Right atrium auricular region (tissue), 2 donors: ENCODE data around the gene CAMK1D. TPM values are rescaled to one million over a fixed set of nuclear protein-coding genes. Genes with fewer than 3 reads are reported as not detected.

Experiments used
- DNase-seq: peaks from one replicate; pipeline ENCODE4 v3.0.0-alpha.2; 2019; ENCODE audit warnings: low spot score
- H3K27ac ChIP-seq, 2 donors: fragments of 200-600 bp; sonication (generic); 1 replicate in 1 of 2; 2 replicates in 1 of 2; pipeline ENCODE4 v1.5.1; 2016 to 2019
- H3K27me3 ChIP-seq, 2 donors: fragments of 200-600 bp; sonication (generic); one replicate each; pipeline versions ENCODE4 v1.5.1 to v1.6.0; 2017 to 2019
- H3K36me3 ChIP-seq: fragments of 200-600 bp; sonication (generic); one replicate; pipeline ENCODE4 v1.5.1; 2016
- H3K4me1 ChIP-seq, 2 donors: fragments of 200-600 bp; sonication (generic); one replicate each; pipeline versions ENCODE4 v1.5.1 to v1.6.0; 2017 to 2019
- H3K4me3 ChIP-seq, 2 donors: fragments of 200-600 bp; sonication (generic); 1 replicate in 1 of 2; 2 replicates in 1 of 2; pipeline ENCODE4 v1.5.1; 2017 to 2019; ENCODE audit warnings: mild to moderate bottlenecking in 1 of 2, moderate library complexity in 1 of 2
- H3K9me3 ChIP-seq, 2 donors: fragments of 200-600 bp; sonication (generic); one replicate each; pipeline ENCODE4 v1.5.1; 2019
- total RNA-seq, 2 donors: library from RNA; depleted of rRNA; stranded (reverse); fragments of >200 nt; gene quantifications; one replicate each; pipeline ENCODE4 v1.1.0, GENCODE V29; 2016
- TF ChIP-seq, protein P1 (sequence below), 2 donors: fragments of 200-600 bp; sonication (generic); IDR thresholded peaks; one replicate each; pipeline ENCODE4 v1.5.1; 2019; ENCODE audit warnings: antibody characterized with exemption in 2 of 2

CAMK1D gene
- total RNA-seq, 2 donors from 2014 or later = 24.5 to 27.2 TPM

DNA sequence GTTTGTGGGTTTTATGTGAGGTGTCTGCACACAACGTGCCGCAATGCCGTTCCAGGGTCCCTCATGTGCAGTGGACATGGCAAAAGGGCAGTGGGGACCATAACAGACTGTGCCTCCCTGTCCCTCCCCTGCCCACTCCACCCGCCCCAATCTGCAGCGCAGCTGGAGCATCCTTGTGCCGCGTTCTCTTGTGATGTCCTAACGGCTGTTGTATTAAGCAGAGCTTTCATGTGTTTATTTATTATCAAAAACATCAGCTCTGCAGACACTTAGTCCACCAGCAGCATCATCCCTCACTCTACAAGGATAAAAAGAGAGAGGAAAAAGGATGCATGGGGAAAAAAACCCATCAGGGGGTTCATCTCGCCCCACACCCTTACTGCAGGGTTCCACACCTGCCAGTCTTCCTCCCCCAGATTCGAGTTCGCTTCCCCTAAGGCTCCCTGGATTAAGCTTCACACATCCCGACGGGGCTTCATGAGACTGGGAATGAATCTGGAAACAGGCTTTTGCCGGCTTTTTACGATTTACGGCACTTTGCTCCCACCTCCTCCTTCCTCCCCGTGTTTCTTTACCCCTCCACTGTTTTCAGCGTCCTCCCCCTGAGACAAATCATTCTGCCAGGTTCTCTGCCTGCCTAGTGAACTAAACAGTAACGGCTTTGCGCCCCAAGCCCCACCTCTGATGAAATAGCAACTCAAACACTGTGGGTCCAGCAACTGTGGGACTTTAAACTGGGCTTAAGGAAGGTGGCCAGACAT is 301.4 kb downstream of the CAMK1D start:
- TF ChIP-seq, protein P1, sequence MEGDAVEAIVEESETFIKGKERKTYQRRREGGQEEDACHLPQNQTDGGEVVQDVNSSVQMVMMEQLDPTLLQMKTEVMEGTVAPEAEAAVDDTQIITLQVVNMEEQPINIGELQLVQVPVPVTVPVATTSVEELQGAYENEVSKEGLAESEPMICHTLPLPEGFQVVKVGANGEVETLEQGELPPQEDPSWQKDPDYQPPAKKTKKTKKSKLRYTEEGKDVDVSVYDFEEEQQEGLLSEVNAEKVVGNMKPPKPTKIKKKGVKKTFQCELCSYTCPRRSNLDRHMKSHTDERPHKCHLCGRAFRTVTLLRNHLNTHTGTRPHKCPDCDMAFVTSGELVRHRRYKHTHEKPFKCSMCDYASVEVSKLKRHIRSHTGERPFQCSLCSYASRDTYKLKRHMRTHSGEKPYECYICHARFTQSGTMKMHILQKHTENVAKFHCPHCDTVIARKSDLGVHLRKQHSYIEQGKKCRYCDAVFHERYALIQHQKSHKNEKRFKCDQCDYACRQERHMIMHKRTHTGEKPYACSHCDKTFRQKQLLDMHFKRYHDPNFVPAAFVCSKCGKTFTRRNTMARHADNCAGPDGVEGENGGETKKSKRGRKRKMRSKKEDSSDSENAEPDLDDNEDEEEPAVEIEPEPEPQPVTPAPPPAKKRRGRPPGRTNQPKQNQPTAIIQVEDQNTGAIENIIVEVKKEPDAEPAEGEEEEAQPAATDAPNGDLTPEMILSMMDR (IDR thresholded peaks at IDR 0.05) = no peak
- H3K4me3 ChIP-seq = no peak overlapping the region
- DNase-seq = no peak

DNA sequence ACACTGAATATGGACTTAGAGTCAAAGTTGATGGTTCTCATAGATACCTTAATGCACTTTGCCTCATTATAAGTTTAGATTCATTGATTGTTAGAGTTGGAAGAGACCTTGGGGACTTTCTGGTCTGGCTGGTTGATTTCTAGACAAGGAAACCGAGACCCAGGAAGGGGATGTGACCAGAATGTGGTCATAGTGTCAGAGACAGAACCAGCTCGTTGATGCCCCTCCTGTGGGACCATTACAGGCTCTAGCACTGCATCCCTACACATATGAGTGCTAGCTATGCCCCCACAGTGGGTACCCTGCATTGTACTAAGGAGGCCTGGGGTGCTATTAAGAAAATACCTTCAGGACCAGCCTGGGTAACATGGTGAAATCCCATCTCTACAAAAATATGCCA is 306.6 kb downstream of the CAMK1D start:
- TF ChIP-seq, protein P1 (IDR thresholded peaks at IDR 0.05) = no peak
- DNase-seq = no peak
- Histone ChIP-seq H3K9me3 (no peaks in the 10 kb centered on the region), H3K4me3 (no peak overlapping the region), H3K4me1 (peaks cover 0 to 6% of the 10 kb centered on the region in 2 donors), H3K36me3 (no peaks in the 10 kb centered on the region), H3K27ac (no peak overlapping the region), H3K27me3 (no peaks in the 10 kb centered on the region)

More for the DNA sequence above, 301.4 kb downstream of the CAMK1D start:
- H3K36me3 ChIP-seq = no peaks in the 10 kb centered on the region
- H3K27me3 ChIP-seq = no peaks in the 10 kb centered on the region
- no peaks in the 10 kb centered on the region for H3K4me1 ChIP-seq
- H3K27ac ChIP-seq = no peak overlapping the region
- H3K9me3 ChIP-seq = no peaks in the 10 kb centered on the region

DNA sequence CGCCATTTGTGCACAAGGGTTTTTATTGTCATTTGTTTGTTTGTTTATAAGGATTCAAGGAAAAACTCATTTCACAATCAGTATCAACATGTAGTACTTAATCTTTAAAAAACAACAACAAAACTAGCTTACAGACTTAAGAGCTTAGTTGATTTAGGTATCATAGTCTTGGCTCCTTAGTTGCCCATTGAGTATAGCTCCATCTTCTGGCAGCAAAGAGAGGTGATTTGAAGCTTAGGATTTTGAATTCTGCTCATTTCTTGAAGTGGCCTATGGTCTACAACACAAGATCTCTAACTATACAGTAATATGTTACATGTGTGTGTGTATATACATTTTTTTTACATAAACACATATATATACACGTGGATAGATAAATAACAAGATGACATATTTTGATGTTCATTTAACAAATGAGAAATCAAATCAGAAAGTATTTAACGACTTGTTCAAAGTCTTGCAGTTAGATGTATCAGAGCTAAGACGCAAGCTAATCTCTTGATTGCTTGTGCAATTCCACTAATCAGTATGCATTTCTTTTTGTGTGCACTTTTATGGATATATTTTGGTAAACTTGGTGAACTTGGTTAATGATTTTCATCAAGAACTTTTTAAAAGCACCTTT is 307.3 kb downstream of the CAMK1D start:
- TF ChIP-seq, protein P1 (IDR thresholded peaks at IDR 0.05) = peak; percentile 37 to 75
- Histone ChIP-seq H3K36me3 (no peaks in the 10 kb centered on the region), H3K9me3 (no peaks in the 10 kb centered on the region), H3K27ac (no peak overlapping the region), H3K4me3 (no peak overlapping the region), H3K27me3 (no peaks in the 10 kb centered on the region), H3K4me1 (peaks cover 0 to 6% of the 10 kb centered on the region in 2 donors)
- no peak for DNase-seq

DNA sequence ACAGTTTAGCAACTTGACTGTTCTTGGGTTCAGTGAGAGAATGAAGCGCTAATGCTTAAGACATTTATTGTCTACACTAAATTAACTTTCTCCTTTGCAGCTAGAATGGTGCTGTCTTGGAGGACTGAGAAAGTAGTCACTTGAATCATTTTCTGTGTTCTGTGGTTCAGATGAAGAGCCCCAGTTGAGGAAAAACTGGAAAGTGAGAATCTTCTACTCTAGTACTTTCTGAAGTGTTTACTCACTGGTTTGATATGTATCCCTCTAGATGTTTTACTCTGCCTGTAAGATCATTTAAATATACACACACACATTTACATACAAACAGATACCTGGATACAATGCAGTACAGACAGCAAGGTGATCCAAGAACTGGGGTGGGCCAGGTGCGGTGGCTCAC is 308.1 kb downstream of the CAMK1D start:
- no peak overlapping the region for H3K27ac ChIP-seq
- TF ChIP-seq, protein P1 (IDR thresholded peaks at IDR 0.05) = no peak
- no peaks in the 10 kb centered on the region for H3K9me3 ChIP-seq
- H3K4me1 ChIP-seq = peaks cover 0 to 6% of the 10 kb centered on the region in 2 donors
- no peak for DNase-seq
- no peaks in the 10 kb centered on the region for H3K36me3 ChIP-seq
- H3K4me3 ChIP-seq = no peak overlapping the region
- H3K27me3 ChIP-seq = no peaks in the 10 kb centered on the region

DNA sequence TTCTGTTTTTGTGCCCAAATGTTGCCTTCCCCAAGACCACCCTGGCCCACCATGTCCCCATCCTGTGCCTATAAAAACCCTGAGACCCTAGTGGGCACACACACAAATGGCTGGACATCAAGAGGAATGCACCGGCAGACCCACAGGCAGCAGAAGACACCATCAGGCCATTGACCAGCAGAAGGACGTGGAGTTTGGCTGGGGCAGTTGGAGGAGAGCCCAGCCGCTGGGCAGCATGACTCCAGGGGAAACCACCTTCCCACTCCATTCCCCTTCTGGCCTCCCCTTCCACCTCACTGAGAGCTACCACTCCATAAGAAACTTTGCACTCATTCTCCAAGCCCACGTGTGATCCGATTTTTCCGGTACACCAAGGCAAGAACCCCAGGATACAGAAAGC is 309.2 kb downstream of the CAMK1D start:
- TF ChIP-seq, protein P1 (IDR thresholded peaks at IDR 0.05) = no peak
- peaks cover 0 to 6% of the 10 kb centered on the region in 2 donors for H3K4me1 ChIP-seq

More for the DNA sequence above, 309.2 kb downstream of the CAMK1D start:
- H3K9me3 ChIP-seq = no peaks in the 10 kb centered on the region
- no peak overlapping the region for H3K27ac ChIP-seq
- H3K27me3 ChIP-seq = no peaks in the 10 kb centered on the region
- H3K4me3 ChIP-seq = no peak overlapping the region
- DNase-seq = no peak
- H3K36me3 ChIP-seq = no peaks in the 10 kb centered on the region
